ENCODE data around the gene SNED1.

DNA sequence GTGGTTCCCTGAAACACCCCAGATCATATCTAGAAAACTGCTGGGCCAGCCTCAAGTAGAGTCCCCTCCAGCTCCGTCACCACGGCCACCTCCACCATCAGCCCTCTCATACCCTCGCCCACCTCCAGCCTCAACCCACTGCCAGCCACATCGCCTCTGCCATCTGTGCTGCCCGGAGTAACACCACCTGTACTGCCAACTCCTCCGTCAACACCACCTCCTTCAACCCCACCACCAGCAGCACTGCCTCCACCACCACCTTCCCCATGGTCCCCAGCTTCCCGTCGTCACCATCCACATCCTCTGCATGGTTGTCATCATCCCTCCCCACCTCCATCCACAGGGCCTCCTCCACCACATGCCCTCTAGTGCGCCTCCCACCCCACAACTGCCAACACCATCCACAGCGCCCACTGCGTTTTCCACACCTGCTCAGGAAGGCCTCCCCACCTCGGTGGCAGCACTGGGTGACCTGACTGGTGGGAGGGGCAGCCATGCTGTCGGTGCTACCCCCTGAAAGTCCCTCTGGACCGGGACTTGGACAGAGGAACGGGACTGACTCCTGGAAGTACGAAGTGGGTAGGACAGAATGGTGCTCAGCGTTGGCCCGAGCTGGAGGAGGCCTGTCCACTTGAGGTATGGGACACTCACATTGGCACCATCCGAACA lies 1.6 kb downstream of the SNED1 start:
- TF ChIP-seq POLR2AphosphoS5 (IDR thresholded peaks at IDR 0.05) (no peak), CTCF (IDR thresholded peaks at IDR 0.05) (no peak)
